GM19193 (cell line): ENCODE data around the gene PGAP6.
A peak's percentile ranks its signal among the peaks of the same experiment; 100 is the strongest.

Experiments
- POLR2A ChIP-seq: IDR thresholded peaks from 4 replicates; pipeline ENCODE4 v1.6.1; 2011; ENCODE audit not compliant: insufficient read depth, insufficient read length; ENCODE audit errors: extremely low read depth

Gene PGAP6

DNA sequence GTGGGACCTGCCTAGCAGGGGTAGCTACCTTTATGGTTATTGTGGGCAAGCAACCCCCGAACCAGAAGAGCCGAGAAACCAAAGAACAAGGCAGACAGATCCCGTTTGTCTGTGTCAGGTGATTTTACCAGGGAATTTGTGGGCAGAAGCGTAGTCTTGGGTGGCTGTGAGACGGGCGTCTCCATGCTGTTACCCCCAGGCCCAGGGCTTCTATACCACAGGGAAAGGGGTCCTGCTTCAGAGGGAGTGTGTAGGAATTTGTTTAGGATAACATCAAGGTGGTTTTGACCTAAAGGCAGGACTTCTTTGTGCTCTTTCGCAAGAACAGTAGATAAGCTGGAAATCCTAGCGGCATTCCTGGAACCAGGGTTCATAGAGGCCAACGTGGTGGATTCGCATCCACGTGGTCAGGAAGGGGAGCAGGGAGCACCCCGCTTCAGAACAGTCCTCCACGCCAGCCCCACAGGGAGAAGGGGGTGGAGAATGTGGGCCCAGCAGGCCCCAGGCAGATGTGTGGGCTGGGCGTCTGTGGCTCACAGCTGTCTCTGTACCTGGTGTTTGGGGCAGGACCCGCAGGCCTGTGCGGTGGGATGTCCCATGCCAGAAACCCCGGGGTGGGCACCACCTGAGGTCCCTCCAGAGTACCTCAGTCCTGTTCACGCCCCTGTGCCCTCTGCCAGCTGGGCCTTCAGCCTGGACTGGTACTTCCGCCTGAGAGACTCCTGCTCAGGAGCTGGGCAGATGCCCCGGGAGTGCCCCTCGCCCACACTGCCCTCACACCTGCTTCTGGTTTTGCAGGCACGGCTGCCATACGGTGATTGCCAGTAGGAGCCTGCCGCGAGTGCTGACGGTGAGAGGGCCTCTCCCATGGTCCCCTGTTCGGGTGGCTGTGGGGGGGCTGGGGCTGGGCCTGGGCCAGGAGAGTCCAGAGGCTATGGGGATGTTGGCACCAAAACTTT, 24.0 kb upstream of the PGAP6 start:
- no peak for TF ChIP-seq POLR2A

- no peak for TF ChIP-seq POLR2A
Measured at GRCh38 chr16:404971-405486, 23.3 kb upstream of the PGAP6 start.

DNA sequence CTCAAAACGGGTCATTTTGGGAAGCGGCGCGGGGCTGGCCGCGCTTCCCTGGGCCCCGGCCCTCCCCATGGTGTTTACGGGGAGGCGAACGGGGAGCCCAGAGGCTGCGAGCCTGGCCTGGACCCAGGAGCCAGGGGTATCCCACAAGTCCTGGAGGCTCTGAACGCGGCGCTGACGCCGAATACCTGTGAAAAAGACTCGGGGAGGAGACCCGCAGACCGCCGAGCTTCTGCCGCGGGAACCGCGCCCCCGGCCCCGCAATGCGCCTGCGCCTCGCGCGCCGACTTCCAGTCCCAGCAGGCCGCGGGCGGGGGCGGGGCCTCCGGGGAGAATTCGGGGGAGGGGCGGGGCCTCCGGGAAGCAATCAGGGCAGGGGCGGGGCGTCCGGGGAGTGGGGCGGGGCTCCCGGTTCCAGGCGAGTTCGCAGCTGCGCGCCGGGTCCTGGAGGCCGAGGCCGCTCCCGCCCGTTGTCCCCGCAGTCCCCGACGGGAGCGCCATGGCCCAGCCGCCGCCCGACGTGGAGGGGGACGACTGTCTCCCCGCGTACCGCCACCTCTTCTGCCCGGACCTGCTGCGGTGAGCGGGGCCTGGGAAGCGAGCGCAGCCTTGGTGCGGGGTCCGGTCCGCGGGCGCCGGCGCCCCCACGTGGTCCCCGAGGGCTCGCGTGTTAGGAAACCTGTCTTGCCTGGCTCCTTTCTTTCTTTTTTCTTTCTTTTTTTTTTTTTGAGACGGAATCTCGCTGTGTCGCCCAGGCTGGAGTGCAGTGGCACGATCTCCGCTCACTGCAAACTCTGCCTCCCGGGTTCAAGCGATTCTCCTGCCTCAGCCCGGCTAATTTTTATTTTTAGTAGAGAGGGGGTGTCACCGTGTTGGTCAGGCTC, 19.9 kb upstream of the PGAP6 start, which contains the start of gene DECR2:
DECR2 (plus strand) TSS at position 418 of the 881 bp plus-strand sequence; CDS start at position 497, 79 bp downstream.
- TF ChIP-seq POLR2A = peak; percentile 72

DNA sequence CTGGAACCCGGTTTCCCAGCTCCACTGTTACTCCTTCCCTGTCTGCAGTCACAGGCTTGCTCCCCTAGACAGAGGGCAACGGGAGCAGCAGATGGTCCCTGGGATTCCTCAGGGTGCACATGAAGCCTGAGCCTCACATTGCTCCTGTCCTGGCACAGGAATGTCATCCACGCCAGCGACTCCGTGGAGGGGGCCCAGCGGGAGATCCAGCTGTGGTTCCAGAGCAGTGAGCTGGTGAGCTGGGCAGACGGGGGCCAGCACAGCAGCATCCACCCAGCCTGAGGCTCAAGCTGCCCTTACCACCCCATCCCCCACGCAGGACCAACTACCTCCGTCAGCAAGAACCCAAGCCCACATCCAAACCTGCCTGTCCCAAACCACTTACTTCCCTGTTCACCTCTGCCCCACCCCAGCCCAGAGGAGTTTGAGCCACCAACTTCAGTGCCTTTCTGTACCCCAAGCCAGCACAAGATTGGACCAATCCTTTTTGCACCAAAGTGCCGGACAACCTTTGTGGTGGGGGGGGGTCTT, 18.3 kb upstream of the PGAP6 start:
- TF ChIP-seq POLR2A = no peak

- TF ChIP-seq POLR2A = no peak
Measured at GRCh38 chr16:399340-400019, 17.7 kb upstream of the PGAP6 start.

GRCh38 chr16:398561-399339, 17.0 kb upstream of the PGAP6 start:
- no peak for TF ChIP-seq POLR2A

DNA sequence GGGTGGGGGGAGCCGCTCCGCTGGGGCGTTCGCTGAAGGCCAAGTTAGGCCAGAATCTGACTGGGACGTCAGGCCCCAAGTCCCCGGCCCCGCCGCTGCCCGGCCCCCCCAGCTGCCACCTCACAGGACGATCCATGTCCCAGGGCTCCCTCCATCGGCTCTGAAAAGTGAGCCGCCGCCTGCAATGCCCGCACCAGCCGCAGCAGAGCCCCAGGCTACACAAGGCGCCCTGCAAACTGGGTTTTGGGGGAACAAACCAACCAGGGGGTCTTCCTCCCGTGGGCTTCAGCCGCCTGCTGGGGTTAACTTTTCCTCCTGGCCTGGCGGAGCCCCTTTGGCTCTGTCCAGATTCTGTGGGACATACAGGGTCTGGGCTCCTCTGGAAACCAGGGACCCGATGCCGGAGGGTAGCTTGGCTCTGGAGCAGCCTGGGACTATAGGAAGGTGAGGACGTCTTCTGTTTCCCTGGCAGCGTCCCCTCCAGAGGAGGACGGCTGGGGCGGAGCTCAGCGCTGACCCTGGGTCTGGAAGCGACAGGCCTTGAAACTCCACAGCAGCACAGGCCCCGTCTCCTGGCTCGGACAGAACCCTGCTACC, 16.1 kb upstream of the PGAP6 start:
- no peak for TF ChIP-seq POLR2A

DNA sequence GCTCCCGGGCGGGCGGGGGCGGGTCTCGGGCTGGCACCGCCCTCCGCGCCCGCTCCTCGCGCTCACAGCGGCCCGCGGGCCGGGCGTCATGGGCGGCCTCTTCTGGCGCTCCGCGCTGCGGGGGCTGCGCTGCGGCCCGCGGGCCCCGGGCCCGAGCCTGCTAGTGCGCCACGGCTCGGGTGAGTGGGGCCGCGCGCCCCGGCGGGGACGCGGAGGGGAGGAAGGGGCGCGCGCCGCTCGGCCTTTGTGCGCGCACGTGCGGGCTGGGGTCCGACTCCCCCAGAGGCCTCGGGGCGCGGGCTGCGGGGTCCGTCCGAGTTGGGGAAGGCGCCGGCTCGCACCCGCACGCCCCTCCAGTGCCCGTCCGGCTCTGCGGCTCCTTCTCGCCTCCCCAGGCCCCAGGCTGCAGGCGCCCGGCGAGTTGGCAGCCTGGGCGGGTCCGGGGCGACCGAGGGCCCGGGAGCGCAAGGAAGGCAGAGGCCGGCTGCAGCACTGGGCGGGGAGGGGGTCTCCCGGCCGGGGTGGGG, 15.4 kb upstream of the PGAP6 start, which contains the start of gene NME4:
NME4 (plus strand) TSS at position 65 of the 527 bp plus-strand sequence; CDS start at position 89, 24 bp downstream.
- TF ChIP-seq POLR2A = peak; percentile 44

DNA sequence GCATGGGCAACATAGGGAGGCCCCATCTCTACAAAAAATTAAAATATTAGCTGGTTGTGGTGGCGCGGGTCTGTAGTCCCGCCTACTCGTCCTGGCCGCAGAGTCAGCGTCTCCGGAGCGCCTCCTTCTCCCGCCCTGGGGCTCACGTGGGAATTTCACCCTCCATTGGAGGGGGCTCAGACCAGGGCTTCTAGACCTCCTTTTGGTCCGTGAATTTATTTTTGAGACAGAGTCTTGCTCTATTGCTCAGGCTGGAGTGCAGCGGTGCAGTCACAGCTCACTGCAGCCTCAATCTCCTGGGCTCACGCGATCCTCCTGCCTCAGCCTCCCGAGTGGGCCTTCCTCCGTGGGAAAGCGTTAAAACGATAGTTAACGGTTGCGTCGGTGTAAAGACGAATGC, 14.8 kb upstream of the PGAP6 start:
- no peak for TF ChIP-seq POLR2A

DNA sequence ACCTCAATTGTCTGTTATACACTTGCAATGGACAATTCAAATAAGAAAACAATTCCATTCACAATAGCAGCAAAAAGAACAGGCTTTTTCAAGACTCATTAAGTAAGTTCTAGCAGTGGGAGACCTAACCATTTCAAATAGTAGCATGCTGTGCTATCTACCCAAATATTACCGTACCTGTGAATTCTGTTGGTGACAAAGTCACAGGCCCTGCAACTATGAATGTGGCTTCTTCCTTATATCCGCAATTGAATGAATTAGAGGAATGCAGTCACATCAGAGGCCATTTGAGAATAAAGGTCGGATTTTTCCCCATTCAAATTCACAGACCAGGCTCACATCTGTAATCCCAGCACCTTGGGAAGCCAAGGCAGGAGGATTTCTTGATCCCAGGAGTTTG, 14.4 kb upstream of the PGAP6 start:
- TF ChIP-seq POLR2A = no peak

DNA sequence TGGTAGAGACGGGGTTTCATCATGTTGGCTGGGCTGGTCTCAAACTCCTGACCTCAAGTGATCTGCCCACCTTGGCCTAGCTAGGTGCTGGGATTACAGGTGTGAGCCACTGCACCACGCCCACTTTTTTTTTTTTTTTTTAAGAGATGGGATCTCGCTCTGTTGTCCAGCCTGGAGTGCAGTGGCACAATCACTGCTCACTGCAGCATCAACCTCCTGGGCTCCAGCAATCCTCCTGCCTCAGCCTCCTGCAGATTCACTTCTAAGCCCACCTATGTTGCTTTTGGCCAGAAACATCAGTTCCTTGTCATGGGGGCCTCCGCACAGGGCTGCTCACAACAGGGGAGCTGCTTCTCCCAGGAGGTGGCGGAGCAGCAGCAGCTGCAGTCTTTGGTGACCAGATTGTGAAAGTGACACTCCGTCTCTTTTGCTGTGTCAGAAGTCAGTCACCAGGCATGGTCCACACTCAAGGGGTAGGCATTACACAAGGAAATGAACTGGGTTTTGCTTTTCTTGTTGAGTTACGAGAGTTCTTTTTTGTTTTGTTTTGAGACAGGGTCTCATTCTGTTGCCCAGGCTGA, 10.8 kb upstream of the PGAP6 start:
- no peak for TF ChIP-seq POLR2A

GRCh38 chr16:391885-392335, 10.1 kb upstream of the PGAP6 start:
- TF ChIP-seq POLR2A = no peak

- TF ChIP-seq POLR2A = no peak
Measured at GRCh38 chr16:389352-389751, 7.6 kb upstream of the PGAP6 start.

DNA sequence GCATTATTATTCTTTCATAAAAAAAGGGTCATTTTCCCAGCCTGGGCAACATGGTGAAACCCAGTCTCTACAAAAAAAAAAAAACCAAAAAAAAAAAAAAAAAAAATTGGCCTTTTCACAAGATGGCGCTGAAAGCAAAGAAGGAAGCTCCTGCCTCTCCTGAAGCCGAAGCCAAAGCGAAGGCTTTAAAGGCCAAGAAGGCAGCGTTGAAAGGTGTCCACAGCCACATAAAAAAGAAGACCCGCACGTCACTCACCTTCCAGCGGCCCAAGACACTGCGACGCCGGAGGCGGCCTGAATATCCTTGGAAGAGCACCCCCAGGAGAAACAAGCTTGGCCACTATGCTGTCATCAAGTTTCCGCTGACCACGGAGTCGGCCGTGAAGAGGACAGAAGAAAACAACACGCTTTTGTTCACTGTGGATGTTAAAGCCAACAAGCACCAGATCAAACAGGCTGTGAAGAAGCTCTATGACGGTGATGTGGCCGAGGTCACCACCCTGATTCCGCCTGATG, 4.9 kb upstream of the PGAP6 start:
- no peak for TF ChIP-seq POLR2A
